IMR-90 (cell line): ENCODE data around the gene TMEM63C. TPM values are rescaled to one million over a fixed set of nuclear protein-coding genes. Genes with fewer than 3 reads are reported as not detected.

Source experiments
- ATAC-seq: fragments of 200-7000 bp; cut with Tn5 transposase; 2 replicates; pipeline ENCODE4 v1.9.1; 2020; ENCODE audit warnings: low read depth, mild to moderate bottlenecking, moderate library complexity
- BruUV-seq: library from RNA; stranded (reverse); fragments of 400-500 nt; replicated peaks from 2 replicates; lab custom pipeline; 2021; lab: Mats Ljungman, UMichigan
- CTCF ChIA-PET: fragments of 300-600 bp; formaldehyde crosslinking; extraction: SDS; loops from one replicate; lab custom pipeline; 2021; ENCODE audit warnings: antibody characterized with exemption; lab: Yijun Ruan, JAX
- POLR2A ChIA-PET: fragments of 300-600 bp; sonication (Branson Sonifier 250); formaldehyde crosslinking; loops from one replicate; lab custom pipeline; 2022; ENCODE audit warnings: antibody characterized with exemption; ENCODE audit not compliant: unreplicated experiment; lab: Charles Lee
- DNase-seq: peaks from one replicate; pipeline ENCODE4 v3.0.0; 2013
- H2AFZ ChIP-seq: replicated peaks from 2 replicates; pipeline ENCODE3; 2013; ENCODE audit warnings: low read length, mild to moderate bottlenecking; ENCODE audit not compliant: poor library complexity
- H2AK5ac ChIP-seq: 2 replicates; pipeline ENCODE4 v1.6.1; 2013; ENCODE audit warnings: low read depth, low read length, inconsistent platforms
- H2AK9ac ChIP-seq: replicated peaks from 2 replicates; pipeline ENCODE3; 2013; ENCODE audit warnings: mild to moderate bottlenecking, low read depth, low read length, moderate library complexity; ENCODE audit not compliant: poor library complexity
- H2BK120ac ChIP-seq: 2 replicates; pipeline ENCODE4 v1.6.1; 2013; ENCODE audit warnings: low read depth, low read length, inconsistent platforms
- H2BK15ac ChIP-seq: 3 replicates; pipeline ENCODE4 v1.6.1; 2013; ENCODE audit warnings: low read depth, low read length, inconsistent platforms
- H2BK20ac ChIP-seq: 2 replicates; pipeline ENCODE4 v1.6.1; 2013; ENCODE audit warnings: low read depth, mild to moderate bottlenecking, inconsistent platforms, low read length, moderate library complexity
- H2BK5ac ChIP-seq: 2 replicates; pipeline ENCODE4 v1.6.1; 2013; ENCODE audit warnings: mild to moderate bottlenecking, low read depth, low read length, inconsistent platforms; ENCODE audit not compliant: poor library complexity, severe bottlenecking
- H3K14ac ChIP-seq: replicated peaks from 2 replicates; pipeline ENCODE4 v1.6.1; 2013; ENCODE audit warnings: low read depth, low read length, inconsistent platforms
- H3K18ac ChIP-seq: 2 replicates; pipeline ENCODE4 v1.6.1; 2013; ENCODE audit warnings: low read depth, low read length, control low read depth
- H3K23ac ChIP-seq: 2 replicates; pipeline ENCODE4 v1.6.1; 2013; ENCODE audit warnings: low read depth, low read length, inconsistent platforms
- H3K27ac ChIP-seq: 2 replicates; pipeline ENCODE4 v1.5.1; 2013; ENCODE audit warnings: mild to moderate bottlenecking, control low read depth, low read length; ENCODE audit not compliant: insufficient read depth
- H3K27me3 ChIP-seq: 2 replicates; pipeline ENCODE4 v1.6.1; 2013; ENCODE audit warnings: low read length; ENCODE audit not compliant: control insufficient read depth, insufficient read depth
- H3K36me3 ChIP-seq: 2 replicates; pipeline ENCODE4 v1.6.1; 2013; ENCODE audit warnings: low read length, mixed read lengths; ENCODE audit not compliant: control insufficient read depth, insufficient read depth
- H3K4ac ChIP-seq: 2 replicates; pipeline ENCODE4 v1.6.1; 2013; ENCODE audit warnings: low read depth, low read length, inconsistent platforms
- H3K4me1 ChIP-seq: 2 replicates; pipeline ENCODE4 v1.6.1; 2013; ENCODE audit warnings: low read length, mixed read lengths; ENCODE audit not compliant: control insufficient read depth, insufficient read depth
- H3K4me2 ChIP-seq: 2 replicates; pipeline ENCODE4 v1.6.1; 2013; ENCODE audit warnings: low read depth, mild to moderate bottlenecking, control low read depth, low read length, moderate library complexity
- H3K4me3 ChIP-seq: 2 replicates; pipeline ENCODE4 v1.5.1; 2013; ENCODE audit warnings: low read depth, mild to moderate bottlenecking, control low read depth, low read length, moderate library complexity; ENCODE audit not compliant: insufficient read depth
- H3K56ac ChIP-seq: 2 replicates; pipeline ENCODE4 v1.6.1; 2013; ENCODE audit warnings: low read length, inconsistent platforms; ENCODE audit not compliant: insufficient read depth; ENCODE audit errors: extremely low read depth
- H3K79me1 ChIP-seq, 2 experiments: 2 replicates each; pipeline ENCODE4 v1.6.1; 2013; ENCODE audit warnings: low read length in 2 of 2, inconsistent platforms in 1 of 2, low read depth in 1 of 2
- H3K9ac ChIP-seq: 2 replicates; pipeline ENCODE4 v1.6.1; 2013; ENCODE audit warnings: low read depth, low read length, control low read depth
- H3K9me1 ChIP-seq: 2 replicates; pipeline ENCODE4 v1.6.1; 2013; ENCODE audit warnings: low read length, inconsistent platforms; ENCODE audit not compliant: insufficient read depth
- H3K9me3 ChIP-seq: 2 replicates; pipeline ENCODE4 v1.6.1; 2013; ENCODE audit warnings: low read length; ENCODE audit not compliant: control insufficient read depth, insufficient read depth
- H4K20me1 ChIP-seq: 2 replicates; pipeline ENCODE4 v1.6.1; 2013; ENCODE audit warnings: low read length, inconsistent platforms; ENCODE audit not compliant: insufficient read depth
- H4K5ac ChIP-seq: 2 replicates; pipeline ENCODE4 v1.6.1; 2013; ENCODE audit warnings: mild to moderate bottlenecking, low read depth, low read length, control low read depth
- H4K8ac ChIP-seq, 2 experiments: 2 replicates each; pipeline ENCODE4 v1.6.1; 2013; ENCODE audit warnings: low read depth in 2 of 2, low read length in 2 of 2, control low read depth in 1 of 2, inconsistent platforms in 1 of 2
- H4K91ac ChIP-seq: 2 replicates; pipeline ENCODE4 v1.6.1; 2013; ENCODE audit warnings: low read depth, low read length, inconsistent platforms; ENCODE audit not compliant: insufficient read depth
- BHLHE40 ChIP-seq: fragments of 150-350 bp; IDR thresholded peaks from 2 replicates; pipeline ENCODE4 v1.6.1; 2016; ENCODE audit warnings: mild to moderate bottlenecking, low read depth, low read length
- CEBPB ChIP-seq: IDR thresholded peaks from 2 replicates; pipeline ENCODE4 v1.6.1; 2012; ENCODE audit warnings: low read depth, low read length, improper control_type of control experiment
- CHD1 ChIP-seq: IDR thresholded peaks from 2 replicates; pipeline ENCODE4 v1.6.1; 2012; ENCODE audit warnings: low read depth, low read length, improper control_type of control experiment
- CTCF ChIP-seq: conservative IDR thresholded peaks from 2 replicates; pipeline ENCODE4 v1.5.1; 2012; ENCODE audit warnings: mild to moderate bottlenecking, low read depth, low read length, improper control_type of control experiment
- ELK1 ChIP-seq: fragments of 150-350 bp; IDR thresholded peaks from 2 replicates; pipeline ENCODE4 v1.6.1; 2016; ENCODE audit warnings: low read depth, mild to moderate bottlenecking, low read length, moderate library complexity, borderline replicate concordance
- FOS ChIP-seq: fragments of 150-350 bp; IDR thresholded peaks from 2 replicates; pipeline ENCODE4 v1.6.1; 2016; ENCODE audit warnings: low read depth, low read length
- MAFK ChIP-seq: IDR thresholded peaks from 2 replicates; pipeline ENCODE4 v1.6.1; 2012; ENCODE audit warnings: low read depth, low read length, improper control_type of control experiment
- MAZ ChIP-seq: IDR thresholded peaks from 2 replicates; pipeline ENCODE4 v1.6.1; 2012; ENCODE audit warnings: low read depth, mild to moderate bottlenecking, low read length, improper control_type of control experiment, moderate library complexity, borderline replicate concordance
- MXI1 ChIP-seq: IDR thresholded peaks from 2 replicates; pipeline ENCODE4 v1.6.1; 2012; ENCODE audit warnings: low read depth, mild to moderate bottlenecking, low read length, moderate library complexity, borderline replicate concordance
- NFE2L2 ChIP-seq: fragments of 150-350 bp; IDR thresholded peaks from 2 replicates; pipeline ENCODE4 v1.6.1; 2016; ENCODE audit warnings: low read depth, mild to moderate bottlenecking, low read length
- POLR2A ChIP-seq: IDR thresholded peaks from 2 replicates; pipeline ENCODE4 v1.6.1; 2012; ENCODE audit warnings: mild to moderate bottlenecking, low read depth, low read length
- RAD21 ChIP-seq: IDR thresholded peaks from 2 replicates; pipeline ENCODE4 v1.6.1; 2012; ENCODE audit warnings: low read length, improper control_type of control experiment
- RCOR1 ChIP-seq: IDR thresholded peaks from 2 replicates; pipeline ENCODE4 v1.6.1; 2012; ENCODE audit warnings: mild to moderate bottlenecking, low read length, improper control_type of control experiment; ENCODE audit not compliant: insufficient replicate concordance
- RFX5 ChIP-seq: IDR thresholded peaks from 2 replicates; pipeline ENCODE4 v1.8.0; 2012; ENCODE audit warnings: low read depth, mild to moderate bottlenecking, low read length, moderate library complexity
- SMC3 ChIP-seq: fragments of 150-350 bp; IDR thresholded peaks from 2 replicates; pipeline ENCODE4 v1.6.1; 2016; ENCODE audit warnings: low read depth, mild to moderate bottlenecking, antibody characterized with exemption, low read length, moderate library complexity
- USF2 ChIP-seq: fragments of 150-350 bp; IDR thresholded peaks from 2 replicates; pipeline ENCODE4 v1.6.1; 2017; ENCODE audit warnings: mild to moderate bottlenecking, antibody characterized with exemption, low read length, low read depth
- WGBS, 2 experiments: methylation state at CpG; one replicate each; pipeline versions ENCODE4 v1.1.5 to v1.1.7; 2013; ENCODE audit warnings: missing lambda C conversion rate in 2 of 2; ENCODE audit not compliant: insufficient read length in 1 of 2; ENCODE audit errors: extremely low coverage in 2 of 2; 5-methylcytosine and 5-hydroxymethylcytosine counted together
- dilution Hi-C: fragments of 300-500 bp; cut with HindIII; formaldehyde crosslinking; loops from one replicate; pipeline ENCODE4 v1.14.3; 2018; ENCODE audit warnings: low sequenced_read_pairs; ENCODE audit not compliant: unreplicated experiment
- in situ Hi-C: fragments of 300-500 bp; cut with MboI; formaldehyde crosslinking; loops from 3 replicates; pipeline ENCODE4 v1.14.3; 2019; ENCODE audit warnings: low sequenced_read_pairs, inconsistent platforms, mixed read lengths
- intact Hi-C: fragments of 100-400 bp; cut with micrococcal nuclease; formaldehyde crosslinking; loops from 2 replicates; pipeline ENCODE4 v1.10.0; 2022
- polyA plus RNA-seq, 3 experiments: library from polyadenylated mRNA; depleted of rRNA; stranded (reverse); fragments of >200 nt; gene quantifications; 2 replicates each; pipeline ENCODE4 v1.2.3, GENCODE V29; 2012; ENCODE audit warnings: low replicate concordance in 1 of 3
- total RNA-seq: library from RNA; depleted of rRNA; stranded (reverse); fragments of >200 nt; gene quantifications from 2 replicates; pipeline ENCODE4 v1.2.3, GENCODE V29; 2012

The TMEM63C gene
- total and polyA plus RNA-seq, 2 of the 4 experiments (the other 2 are of a cell fraction): under 0.01 TPM; not detected in 1

DNA sequence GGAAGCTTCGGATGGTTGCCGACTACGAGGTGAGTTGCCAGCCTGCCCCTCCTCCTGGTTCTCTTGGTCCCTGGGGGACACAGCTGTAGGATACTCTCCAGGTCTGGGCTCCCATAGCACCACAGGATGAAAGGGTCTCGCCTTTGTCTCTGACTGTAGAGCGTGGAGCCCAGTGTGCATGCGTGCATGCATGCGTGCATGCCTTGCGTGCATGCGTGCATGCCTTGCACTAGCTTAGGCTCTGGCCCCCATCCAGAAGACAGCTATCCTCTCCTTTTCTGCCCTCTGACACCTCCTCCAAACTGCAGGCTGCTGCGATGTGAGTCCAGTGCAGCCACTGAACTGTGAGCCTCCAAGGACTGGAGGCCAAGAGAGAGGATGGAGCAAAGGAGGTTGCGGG is 70.3 kb downstream of the TMEM63C start:
- Histone ChIP-seq H3K27me3 (peaks cover 10% of the 10 kb centered on the region), H3K4ac (no peak overlapping the region), H3K9ac (no peak overlapping the region), H2AFZ (no peak overlapping the region), H3K4me1 (no peaks in the 10 kb centered on the region), H3K9me1 (no peaks in the 10 kb centered on the region), H2BK5ac (no peak overlapping the region), H3K14ac (no peak overlapping the region), H3K56ac (no peak overlapping the region), H4K8ac (no peak overlapping the region), H4K91ac (no peak overlapping the region), H3K23ac (no peak overlapping the region), H3K79me1 (no peaks in the 10 kb centered on the region), H3K4me2 (no peak overlapping the region), H3K9me3 (no peaks in the 10 kb centered on the region), H3K4me3 (no peak overlapping the region), H3K18ac (no peak overlapping the region), H2BK120ac (no peak overlapping the region), H4K20me1 (no peaks in the 10 kb centered on the region), H3K27ac (no peak overlapping the region), H2BK20ac (no peak overlapping the region), H4K5ac (no peak overlapping the region), H2AK9ac (no peak overlapping the region), H3K36me3 (no peaks in the 10 kb centered on the region), H2BK15ac (no peak overlapping the region), H2AK5ac (no peak overlapping the region)
- 78% methylated on average over 3 of the region's 11 CpGs; no CpG with 5 or more reads in 1 of the 2 experiments for WGBS, 2 experiments
- in situ Hi-C loops (no loop called here), dilution Hi-C loops (no loop called here), intact Hi-C loops (no loop called here)
- DNase-seq (no peak), ATAC-seq (no peak)
- BruUV-seq: no TSS peak
- TF ChIP-seq NFE2L2: no peak
- TF ChIP-seq MXI1: no peak
- no peak for TF ChIP-seq MAZ
- TF ChIP-seq ELK1: no peak
- no peak for TF ChIP-seq SMC3
- no peak for TF ChIP-seq RCOR1
- no peak for TF ChIP-seq BHLHE40
- no peak for TF ChIP-seq CTCF
- no peak for TF ChIP-seq USF2
- TF ChIP-seq FOS: no peak
- TF ChIP-seq RAD21: no peak
- TF ChIP-seq RFX5: no peak
- TF ChIP-seq CHD1: no peak
- no peak for TF ChIP-seq CEBPB
- no peak for TF ChIP-seq POLR2A
- no peak for TF ChIP-seq MAFK
- CTCF ChIA-PET: no interaction called here
- POLR2A ChIA-PET: no interaction called here
